Muscle of leg (tissue), 11 donors: ENCODE data around the gene ITGAL. TPM values are rescaled to one million over a fixed set of nuclear protein-coding genes. Genes with fewer than 3 reads are reported as not detected.
"Not testable (repeated sequence)": the region's sequence is repeated elsewhere in the genome, so short reads cannot be mapped to it uniquely, and the experiment has no call there.

Source experiments
- DNase-seq: peaks from one replicate; pipeline ENCODE4 v3.0.0; 2013
- H3K27ac ChIP-seq: one replicate; pipeline ENCODE4 v1.5.1; 2013; ENCODE audit warnings: mild to moderate bottlenecking, low read length, control low read depth
- H3K27me3 ChIP-seq: one replicate; pipeline ENCODE4 v1.6.1; 2013; ENCODE audit warnings: low read length; ENCODE audit not compliant: control insufficient read depth, insufficient read depth
- H3K36me3 ChIP-seq: one replicate; pipeline ENCODE4 v1.6.1; 2013; ENCODE audit warnings: low read length; ENCODE audit not compliant: control insufficient read depth, insufficient read depth
- H3K4me1 ChIP-seq: one replicate; pipeline ENCODE4 v1.6.1; 2013; ENCODE audit warnings: low read length; ENCODE audit not compliant: control insufficient read depth, insufficient read depth
- H3K4me3 ChIP-seq: one replicate; pipeline ENCODE4 v1.5.1; 2013; ENCODE audit warnings: low read length, control low read depth
- H3K9me3 ChIP-seq: replicated peaks from 2 replicates; pipeline ENCODE4 v1.6.1; 2013; ENCODE audit warnings: low read depth, low read length; ENCODE audit not compliant: control insufficient read depth
- WGBS: methylation state at CpG from one replicate; pipeline ENCODE4 v1.1.5; 2013; ENCODE audit warnings: missing lambda C conversion rate; ENCODE audit not compliant: insufficient coverage; 5-methylcytosine and 5-hydroxymethylcytosine counted together
- polyA plus RNA-seq, 8 donors: library from polyadenylated mRNA; unstranded; fragments of 120-200 nt; gene quantifications; one replicate each; pipeline versions ENCODE4 v1.2.1 to v1.2.3, GENCODE V29; 2013; ENCODE audit warnings: inconsistent platforms in 1 of 8, low replicate concordance in 1 of 8; ENCODE audit not compliant: insufficient read length in 8 of 8, insufficient read depth in 1 of 8
- total RNA-seq: library from RNA; stranded (reverse); fragments of 120-200 nt; gene quantifications from one replicate; pipeline ENCODE4 v1.2.4, GENCODE V29; 2013

Gene ITGAL
- total and polyA plus RNA-seq, 9 donors = 0.89 to 2.8 (median 2.1) TPM

DNA sequence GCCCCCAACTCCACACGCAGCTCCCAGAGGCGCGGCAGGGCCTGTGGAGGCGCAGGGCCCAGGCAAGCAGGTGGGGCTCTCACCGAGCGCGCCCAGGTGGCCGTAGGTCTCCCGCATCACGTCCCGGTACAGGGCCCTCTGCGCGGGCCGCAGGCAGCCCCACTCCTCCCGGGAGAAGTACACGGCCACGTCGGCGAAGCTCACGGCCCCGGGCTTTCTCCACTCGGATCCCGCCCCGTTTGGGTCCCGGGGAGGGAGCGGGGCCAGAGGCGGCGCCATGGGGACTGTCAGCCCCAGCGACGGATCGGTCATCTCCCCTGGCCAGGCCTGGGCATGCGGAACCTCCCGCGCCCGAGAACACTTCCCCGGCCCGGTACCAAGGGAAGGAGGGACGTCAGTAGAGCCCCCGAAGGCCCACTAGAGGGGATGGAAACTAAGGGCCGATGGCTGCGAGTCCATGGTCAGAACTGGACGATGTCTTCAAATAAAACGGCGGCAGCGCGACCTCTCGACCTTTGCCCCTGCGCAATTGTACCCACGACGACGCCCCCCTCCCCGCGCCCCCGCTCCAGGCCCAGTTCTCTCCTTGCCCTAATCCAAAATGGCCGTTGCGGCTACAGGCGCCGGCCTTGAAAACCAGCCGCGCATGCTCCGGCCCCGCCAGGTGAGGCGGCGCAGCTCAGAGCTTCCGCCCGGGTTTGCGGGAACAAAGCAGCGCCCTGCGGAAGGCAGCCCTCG, 62.0 kb downstream of the ITGAL start, which contains the start of gene ZNF747:
TSS of gene ZNF747 (minus strand) at position 491 of the 738 bp plus-strand sequence. CDS start at position 312, 179 bp downstream.
- H3K27me3 ChIP-seq = no peaks in the 10 kb centered on the region
- peak within 1 kb of the TSS; percentile 98 for H3K27ac ChIP-seq
- peak within 1 kb of the TSS; percentile 93 for H3K4me3 ChIP-seq
- no peaks in the 10 kb centered on the region for H3K9me3 ChIP-seq
- WGBS = under 1% methylated on average over 70 of the region's 70 CpGs
- DNase-seq = peak; percentile 98
- H3K36me3 ChIP-seq = peaks cover 31% of the 10 kb centered on the region
- H3K4me1 ChIP-seq = peaks cover 21% of the 10 kb centered on the region

DNA sequence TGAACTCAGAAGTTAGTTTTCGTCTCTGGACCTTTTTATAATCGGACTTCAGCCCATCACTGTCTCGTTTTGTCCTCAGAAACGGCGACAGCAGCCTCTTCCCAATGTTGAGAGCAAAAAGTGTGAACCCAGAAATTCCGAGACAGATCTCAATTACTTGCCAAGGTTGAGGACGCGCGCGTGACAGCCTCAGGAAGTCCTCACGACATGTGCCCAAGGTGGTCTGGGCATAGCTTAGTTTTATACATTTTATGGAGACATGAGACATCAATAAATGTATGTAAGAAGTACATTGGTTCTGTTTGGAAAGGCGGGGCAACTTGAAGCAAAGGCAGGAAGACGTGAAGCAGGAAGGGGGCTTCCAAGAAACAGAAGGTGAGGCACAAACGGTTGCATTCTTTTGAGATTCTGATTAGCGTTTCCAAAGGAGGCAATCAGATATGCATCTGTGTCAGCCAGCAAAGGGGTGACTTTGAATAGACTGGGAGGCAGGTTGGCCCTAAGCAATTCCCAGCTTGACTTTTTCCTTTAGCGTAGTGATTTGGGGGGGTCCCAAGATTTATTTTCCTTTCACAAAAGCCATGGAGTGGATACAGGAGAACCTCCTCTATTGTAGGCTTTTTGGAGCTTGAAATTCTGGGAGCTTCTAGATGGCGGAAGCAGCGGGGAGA, 62.7 kb downstream of the ITGAL start:
- H3K27me3 ChIP-seq = no peaks in the 10 kb centered on the region
- peak overlapping the region; percentile 93 for H3K4me3 ChIP-seq
- H3K4me1 ChIP-seq = peaks cover 21% of the 10 kb centered on the region
- peaks cover 30% of the 10 kb centered on the region for H3K36me3 ChIP-seq
- WGBS = under 1% methylated on average over 13 of the region's 18 CpGs
- no peaks in the 10 kb centered on the region for H3K9me3 ChIP-seq
- no peak for DNase-seq
- H3K27ac ChIP-seq = peak overlapping the region; percentile 98

DNA sequence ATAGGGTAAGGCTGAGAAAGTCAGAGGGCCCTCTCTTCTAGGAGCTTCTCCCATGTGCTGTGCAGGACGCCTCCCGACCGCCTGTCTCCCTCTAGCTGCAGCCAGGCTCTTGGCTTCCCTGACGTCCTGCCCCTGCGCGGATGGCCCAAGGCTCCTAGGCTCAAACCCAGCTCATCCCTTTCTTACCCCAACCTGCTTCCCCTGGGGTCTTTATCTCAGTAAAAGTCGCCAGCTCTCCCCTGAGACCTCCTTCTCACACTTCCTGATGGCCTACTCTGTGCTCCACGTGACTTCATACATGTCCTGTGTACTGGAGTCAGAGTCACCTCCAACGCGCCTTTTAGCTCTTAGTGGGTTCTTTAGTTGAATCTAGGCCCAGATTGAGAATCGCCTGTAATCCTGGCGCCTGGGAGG, 63.2 kb downstream of the ITGAL start:
- peak; percentile 90 for DNase-seq
- Histone ChIP-seq H3K36me3 (peaks cover 25% of the 10 kb centered on the region), H3K4me1 (peaks cover 21% of the 10 kb centered on the region), H3K27ac (peak overlapping the region; percentile 98), H3K4me3 (peak overlapping the region; percentile 93), H3K27me3 (no peaks in the 10 kb centered on the region), H3K9me3 (no peaks in the 10 kb centered on the region)
- WGBS = 2% methylated on average over 7 of the region's 12 CpGs

DNA sequence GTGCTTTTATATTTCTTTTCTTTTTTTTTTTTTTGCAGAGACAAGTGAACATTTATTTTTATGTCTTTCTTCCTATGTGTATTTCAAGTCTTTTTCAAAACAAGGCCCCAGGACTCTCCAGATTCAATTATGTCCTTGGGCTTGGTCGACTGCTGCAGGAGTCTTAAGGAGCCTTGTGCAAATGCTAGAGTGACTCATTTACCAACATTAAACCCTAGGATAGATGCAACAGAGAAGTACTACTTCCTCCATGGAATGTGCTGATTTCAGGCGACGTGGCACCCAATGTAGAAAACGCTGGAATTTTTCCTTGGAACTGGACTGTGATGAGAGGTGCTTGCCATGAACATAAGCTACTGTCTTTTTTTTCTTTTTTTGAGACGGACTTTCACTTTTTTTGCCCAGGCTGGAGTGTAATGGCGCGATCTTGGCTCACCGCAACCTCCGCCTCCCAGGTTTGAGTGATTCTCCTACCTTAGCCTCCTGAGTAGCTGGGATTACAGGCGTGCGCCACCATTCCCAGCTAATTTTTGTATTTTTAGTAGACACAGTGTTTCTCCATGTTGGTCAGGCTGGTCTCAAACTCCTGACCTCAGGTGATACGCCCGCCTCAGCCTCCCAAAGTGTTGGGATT, 64.0 kb downstream of the ITGAL start:
- Histone ChIP-seq H3K27ac (peak overlapping the region; percentile 98), H3K4me1 (peaks cover 26% of the 10 kb centered on the region), H3K36me3 (peaks cover 18% of the 10 kb centered on the region)
- not testable (repeated sequence) for H3K27me3 ChIP-seq, DNase-seq, H3K4me3 ChIP-seq, H3K9me3 ChIP-seq
- WGBS = no CpG with 5 or more reads among the region's 13 CpGs

DNA sequence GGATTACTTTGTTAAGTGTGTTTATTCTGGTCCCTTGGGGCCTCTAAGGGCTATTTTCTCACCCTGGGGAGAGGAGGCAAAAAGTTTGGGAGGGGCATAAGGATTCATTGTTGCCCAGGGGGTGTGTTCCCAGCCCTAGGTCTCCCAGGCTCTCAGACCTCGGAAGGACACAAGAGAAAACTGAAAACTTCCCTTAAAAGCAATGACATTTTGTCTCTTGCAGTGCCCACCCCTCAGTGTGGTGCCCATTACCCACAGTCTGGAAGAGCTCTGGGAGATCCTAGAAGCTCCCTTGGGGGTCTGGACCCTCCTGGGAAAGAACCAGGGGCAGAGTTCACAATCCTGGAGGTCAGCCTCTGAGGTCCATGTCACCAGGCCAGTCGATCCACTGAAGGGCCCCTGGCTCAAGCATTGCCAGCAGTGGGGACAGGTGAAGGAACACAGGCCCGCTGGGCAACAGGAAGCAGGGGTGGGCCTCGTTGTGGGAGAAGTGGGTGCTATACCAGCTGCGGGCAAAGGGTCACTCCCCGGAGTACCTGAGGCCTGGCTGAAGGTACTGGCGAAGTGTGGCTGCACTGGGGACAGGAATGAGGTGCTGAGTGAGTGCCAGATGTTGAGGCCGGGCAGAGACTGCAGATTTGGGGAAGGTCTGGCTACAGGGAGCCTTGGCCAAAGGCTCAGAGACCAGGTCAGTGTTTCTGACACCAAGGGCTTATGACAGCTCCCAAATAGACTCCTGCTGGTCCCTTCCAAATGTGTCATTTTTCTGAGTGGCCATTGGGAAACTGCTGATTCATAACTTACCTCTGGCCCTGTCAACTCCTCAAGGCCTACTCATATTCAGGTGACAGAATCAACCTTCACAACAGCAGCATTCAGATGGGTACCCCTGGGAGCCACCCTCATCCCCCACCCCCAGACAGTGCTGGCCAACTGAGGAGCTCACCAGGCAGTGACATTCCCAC, 66.7 kb downstream of the ITGAL start:
- H3K4me3 ChIP-seq = no peak overlapping the region
- no peak for DNase-seq
- H3K9me3 ChIP-seq = no peaks in the 10 kb centered on the region
- H3K27me3 ChIP-seq = peaks cover 4% of the 10 kb centered on the region
- no peaks in the 10 kb centered on the region for H3K36me3 ChIP-seq
- H3K27ac ChIP-seq = no peak overlapping the region
- H3K4me1 ChIP-seq = peaks cover 16% of the 10 kb centered on the region
- WGBS = 80% methylated on average over 6 of the region's 8 CpGs

DNA sequence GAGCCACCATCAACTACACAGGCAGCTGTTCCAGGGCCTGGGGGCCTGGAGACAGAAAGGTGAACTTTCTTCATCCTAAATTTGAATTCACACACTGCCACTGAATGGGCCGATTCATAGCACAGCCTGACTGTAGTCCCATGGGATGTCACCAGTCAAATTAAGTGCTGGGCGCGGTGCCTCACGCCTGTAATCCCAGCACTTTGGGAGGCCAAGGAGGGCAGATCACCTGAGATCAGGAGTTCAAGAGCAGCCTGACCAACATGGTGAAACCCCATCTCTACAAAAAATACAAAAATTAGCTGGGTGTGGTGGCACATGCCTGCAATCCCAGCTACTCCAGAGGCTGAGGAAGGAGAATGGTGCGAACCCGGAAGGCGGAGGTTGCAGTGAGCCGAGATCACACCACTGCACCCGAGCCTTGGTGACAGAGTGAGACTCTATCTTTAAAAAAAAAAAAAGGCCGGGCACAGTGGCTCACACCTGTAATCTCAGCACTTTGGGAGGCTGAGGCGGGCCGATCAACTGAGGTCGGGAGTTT, 67.5 kb downstream of the ITGAL start:
- peaks cover 16% of the 10 kb centered on the region for H3K4me1 ChIP-seq
- 91% methylated on average over 10 of the region's 13 CpGs for WGBS
- DNase-seq, H3K36me3 ChIP-seq, H3K9me3 ChIP-seq, H3K4me3 ChIP-seq, H3K27me3 ChIP-seq, H3K27ac ChIP-seq: not testable (repeated sequence)

DNA sequence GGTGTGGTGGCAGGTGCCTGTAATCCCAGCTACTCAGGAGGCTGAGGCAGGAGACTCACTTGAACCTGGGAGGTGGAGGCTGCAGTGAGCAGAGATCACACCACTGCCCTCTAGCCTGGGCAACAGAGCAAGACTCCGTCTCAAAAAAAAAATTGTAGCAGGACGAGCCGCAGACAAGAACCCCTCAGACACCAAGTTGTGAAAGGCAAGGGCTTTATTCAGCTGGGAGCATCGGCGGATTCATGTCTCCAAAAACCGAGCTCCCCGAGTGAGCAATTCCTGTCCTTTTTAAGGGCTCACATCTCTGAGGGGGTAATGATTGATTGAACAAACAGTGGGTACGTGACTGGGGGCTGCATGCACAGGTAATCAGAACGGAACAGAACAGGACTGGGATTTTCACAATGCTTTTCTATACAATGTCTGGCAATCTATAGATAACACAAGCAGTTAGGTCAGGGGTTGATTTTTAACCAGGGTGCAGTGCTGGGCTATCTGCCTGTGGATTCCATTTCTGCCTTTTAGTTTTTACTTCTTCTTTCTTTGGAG, 68.4 kb downstream of the ITGAL start:
- H3K36me3 ChIP-seq, H3K27me3 ChIP-seq, H3K4me3 ChIP-seq, H3K4me1 ChIP-seq, H3K9me3 ChIP-seq, DNase-seq: not testable (repeated sequence)
- H3K27ac ChIP-seq = peak overlapping the region; percentile 42
- 70% methylated on average over 4 of the region's 9 CpGs for WGBS

DNA sequence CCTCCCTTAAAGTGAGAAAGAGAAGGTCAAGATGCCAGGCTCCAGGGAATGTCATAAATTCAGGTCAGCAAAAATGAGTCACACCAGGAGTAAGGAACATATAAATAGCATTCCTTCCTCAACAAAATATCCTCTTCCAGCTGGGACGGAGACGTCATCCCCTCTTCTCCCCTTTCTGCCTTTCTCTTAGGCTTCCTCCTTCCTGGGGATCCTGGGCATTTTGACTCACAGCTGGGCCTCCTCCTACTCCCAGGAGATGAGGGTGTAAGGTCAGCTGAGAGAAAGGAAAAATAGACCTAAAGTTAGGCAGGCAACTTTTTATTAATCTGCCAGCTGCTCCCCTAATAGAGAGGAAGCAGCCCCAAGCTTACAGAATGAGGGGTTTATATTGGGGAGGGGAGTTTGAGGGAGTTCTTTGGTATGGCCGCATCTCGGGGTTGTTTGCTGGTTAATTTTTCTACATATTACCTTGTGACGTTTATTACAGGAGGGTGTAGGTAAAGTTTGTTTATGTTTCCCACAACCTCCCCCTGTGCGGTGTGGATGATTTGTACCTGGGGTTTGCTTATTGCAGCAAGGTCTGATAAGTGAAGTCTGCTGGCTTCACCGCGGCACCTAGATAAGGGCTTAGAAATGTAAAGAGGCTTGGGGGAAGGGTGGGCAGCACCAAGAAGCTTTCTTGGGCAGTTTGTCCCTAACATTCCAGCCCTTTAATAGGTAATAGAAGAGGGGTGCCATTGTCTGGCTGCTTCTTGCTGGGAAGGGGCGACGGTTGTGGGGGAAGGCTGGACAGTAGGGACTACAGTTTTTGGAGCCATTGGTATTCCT, 69.2 kb downstream of the ITGAL start:
- no peaks in the 10 kb centered on the region for H3K36me3 ChIP-seq
- peaks cover 4% of the 10 kb centered on the region for H3K27me3 ChIP-seq
- no peak overlapping the region for H3K4me3 ChIP-seq
- 55% methylated on average over 2 of the region's 10 CpGs for WGBS
- DNase-seq = peak; percentile 59
- no peaks in the 10 kb centered on the region for H3K9me3 ChIP-seq
- peak overlapping the region; percentile 42 for H3K27ac ChIP-seq
- H3K4me1 ChIP-seq = peaks cover 7% of the 10 kb centered on the region
